Fibroblast of pulmonary artery (primary cell): ENCODE results near the gene INPP4A.

Source experiments
- DNase-seq: peaks from one replicate; pipeline ENCODE4 v3.0.0-alpha.2; 2010; ENCODE audit warnings: low read depth
- H3K4me3 ChIP-seq: replicated peaks from 2 replicates; pipeline ENCODE4 v1.5.1; 2011; ENCODE audit warnings: low read depth, mild to moderate bottlenecking, control low read depth, low read length, moderate library complexity
- TF ChIP-seq, protein P1 (sequence below): IDR thresholded peaks from 2 replicates; pipeline ENCODE4 v1.5.1; 2011; ENCODE audit warnings: mild to moderate bottlenecking, control low read depth, low read length, inconsistent platforms; ENCODE audit errors: missing control alignments

The INPP4A gene

DNA sequence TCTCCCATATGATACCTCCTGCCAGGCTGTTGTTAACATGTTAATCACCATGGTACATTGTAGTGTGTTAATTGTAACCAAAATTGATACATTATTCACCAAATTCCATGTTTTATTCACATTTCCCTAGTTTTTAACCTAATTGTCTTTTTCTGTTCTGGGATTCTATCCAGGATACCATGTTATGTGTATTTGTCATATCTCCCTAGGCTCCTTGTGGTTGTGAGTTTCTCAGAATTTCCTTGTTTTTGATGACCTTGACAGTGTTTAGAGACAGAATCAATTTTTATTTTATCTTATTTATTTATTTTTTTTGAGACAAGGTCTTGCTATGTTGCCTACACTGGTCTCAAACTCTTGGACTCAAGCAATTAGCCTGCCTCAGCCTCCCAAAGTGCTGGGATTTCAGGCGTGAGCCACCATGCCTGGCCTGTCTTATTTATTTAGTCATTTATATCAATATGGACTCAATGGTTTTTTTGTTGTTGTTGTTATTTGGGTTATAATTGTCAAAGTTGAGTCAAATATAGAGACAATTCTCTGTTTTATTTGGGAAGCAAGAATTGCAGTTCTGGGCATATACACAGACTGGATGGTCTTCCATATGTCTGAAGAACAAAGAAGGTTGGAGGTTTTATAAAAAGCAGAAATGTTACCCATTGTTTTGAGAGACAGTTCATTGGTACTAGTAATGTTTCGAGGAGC is 42.6 kb downstream of the INPP4A start:
- DNase-seq: no peak
- TF ChIP-seq, protein P1, sequence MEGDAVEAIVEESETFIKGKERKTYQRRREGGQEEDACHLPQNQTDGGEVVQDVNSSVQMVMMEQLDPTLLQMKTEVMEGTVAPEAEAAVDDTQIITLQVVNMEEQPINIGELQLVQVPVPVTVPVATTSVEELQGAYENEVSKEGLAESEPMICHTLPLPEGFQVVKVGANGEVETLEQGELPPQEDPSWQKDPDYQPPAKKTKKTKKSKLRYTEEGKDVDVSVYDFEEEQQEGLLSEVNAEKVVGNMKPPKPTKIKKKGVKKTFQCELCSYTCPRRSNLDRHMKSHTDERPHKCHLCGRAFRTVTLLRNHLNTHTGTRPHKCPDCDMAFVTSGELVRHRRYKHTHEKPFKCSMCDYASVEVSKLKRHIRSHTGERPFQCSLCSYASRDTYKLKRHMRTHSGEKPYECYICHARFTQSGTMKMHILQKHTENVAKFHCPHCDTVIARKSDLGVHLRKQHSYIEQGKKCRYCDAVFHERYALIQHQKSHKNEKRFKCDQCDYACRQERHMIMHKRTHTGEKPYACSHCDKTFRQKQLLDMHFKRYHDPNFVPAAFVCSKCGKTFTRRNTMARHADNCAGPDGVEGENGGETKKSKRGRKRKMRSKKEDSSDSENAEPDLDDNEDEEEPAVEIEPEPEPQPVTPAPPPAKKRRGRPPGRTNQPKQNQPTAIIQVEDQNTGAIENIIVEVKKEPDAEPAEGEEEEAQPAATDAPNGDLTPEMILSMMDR: no peak
- H3K4me3 ChIP-seq: no peak overlapping the region

DNA sequence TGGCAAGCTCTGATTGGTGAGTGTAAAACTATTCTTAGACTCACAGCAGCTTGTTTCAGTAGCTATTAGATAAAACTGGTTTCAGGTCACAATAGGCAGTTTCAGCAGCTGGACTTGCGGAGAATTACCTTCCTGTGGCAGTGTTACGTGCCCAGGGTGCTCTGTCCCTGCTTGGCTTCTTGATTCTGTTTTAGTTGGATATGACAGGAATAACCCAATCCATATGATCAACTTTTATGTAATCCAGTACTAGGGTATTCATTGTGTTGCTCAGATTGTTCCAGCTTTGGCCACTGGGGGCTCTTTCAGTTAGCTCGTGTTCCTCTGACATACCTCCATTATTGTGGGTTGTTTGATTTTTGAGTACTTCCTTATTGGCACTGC is 43.1 kb downstream of the INPP4A start:
- TF ChIP-seq, protein P1: peak; percentile 66
- no peak overlapping the region for H3K4me3 ChIP-seq
- DNase-seq: peak; percentile 41

DNA sequence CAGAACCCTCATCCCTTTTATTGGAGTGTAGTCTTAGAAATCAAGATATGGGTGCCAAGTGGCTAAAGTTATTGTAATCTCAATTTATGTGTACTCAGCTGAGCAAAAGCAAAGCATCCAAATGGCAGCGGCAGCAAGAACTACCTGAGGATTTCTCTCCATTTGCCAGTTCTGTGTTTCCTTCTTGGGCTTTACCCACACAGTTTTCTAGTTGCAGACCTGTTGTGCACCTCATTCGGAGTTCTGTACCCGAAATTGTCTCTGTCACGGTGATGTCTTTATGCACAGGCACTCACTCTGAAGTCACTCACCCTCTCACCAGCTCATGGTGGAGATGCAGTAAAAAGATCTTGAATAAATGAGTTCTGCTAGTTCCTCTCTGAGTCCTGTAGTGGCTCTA is 43.6 kb downstream of the INPP4A start:
- DNase-seq: no peak
- no peak overlapping the region for H3K4me3 ChIP-seq
- TF ChIP-seq, protein P1: no peak

DNA sequence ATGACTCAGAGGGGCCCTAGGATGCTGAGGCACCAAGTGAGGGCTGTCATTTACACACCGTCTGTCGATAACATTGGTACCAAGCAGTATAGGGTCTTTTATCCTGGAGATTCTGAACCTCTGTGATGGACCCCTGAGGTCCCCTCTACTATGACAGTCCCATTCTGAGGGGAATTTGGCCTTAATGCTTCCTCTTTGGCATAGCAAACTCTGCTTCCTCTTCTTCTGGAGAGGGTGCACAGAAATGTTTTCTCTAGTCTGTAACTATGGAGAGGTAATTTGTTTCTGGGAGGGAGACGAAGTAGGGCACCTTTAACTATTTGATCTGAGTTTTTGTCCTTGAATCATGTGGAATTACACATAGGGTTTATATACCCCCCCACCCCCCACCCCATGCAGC is 44.8 kb downstream of the INPP4A start:
- DNase-seq: no peak
- TF ChIP-seq, protein P1: no peak
- no peak overlapping the region for H3K4me3 ChIP-seq

DNA sequence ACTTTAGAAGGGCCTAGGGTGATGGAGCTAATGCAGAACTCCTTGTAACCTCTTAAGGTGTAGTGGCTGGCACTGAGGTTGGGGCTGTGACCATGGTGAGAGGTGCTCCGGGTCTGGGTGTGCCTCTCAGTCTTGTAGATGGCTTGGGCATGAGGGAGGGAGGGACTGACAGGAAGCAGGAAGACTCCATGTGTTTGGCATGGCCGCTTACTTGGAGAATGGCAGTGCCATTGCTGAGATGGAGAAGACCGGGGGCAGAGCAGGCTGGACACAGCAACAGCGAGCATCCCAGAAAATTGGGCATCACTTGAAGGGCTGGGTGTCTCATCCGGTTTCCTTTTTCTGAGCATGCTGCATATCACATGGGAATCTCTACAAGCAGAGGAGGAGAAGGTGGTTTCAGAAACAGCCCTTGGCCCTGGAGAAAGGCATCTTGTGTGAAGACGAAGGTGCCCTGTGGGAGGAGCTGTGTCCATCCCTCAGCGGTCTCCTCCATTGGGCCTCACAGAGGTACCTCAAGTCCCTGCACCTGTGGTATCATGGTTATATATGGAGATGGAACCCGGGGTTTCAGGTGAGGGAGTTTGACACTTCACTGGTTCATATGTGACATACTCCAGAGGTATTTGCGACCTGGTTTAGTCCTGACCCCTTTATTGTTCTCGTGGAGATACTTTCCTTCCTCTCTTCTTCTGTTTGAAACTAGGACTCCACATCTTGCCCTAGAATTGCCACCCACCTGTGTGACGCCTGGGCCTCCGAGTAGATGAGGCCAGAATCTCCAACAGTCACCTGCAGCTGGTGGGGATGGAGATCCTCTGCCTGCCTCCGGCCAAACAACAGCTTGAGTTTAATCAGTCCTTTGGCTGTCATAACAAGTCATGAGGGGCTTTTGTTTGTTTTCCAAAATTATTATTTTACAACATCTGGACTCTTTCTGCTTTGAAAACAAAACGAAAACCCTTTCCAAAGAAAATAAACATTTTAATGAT is 45.6 kb downstream of the INPP4A start:
- TF ChIP-seq, protein P1: no peak
- no peak for DNase-seq
- no peak overlapping the region for H3K4me3 ChIP-seq

DNA sequence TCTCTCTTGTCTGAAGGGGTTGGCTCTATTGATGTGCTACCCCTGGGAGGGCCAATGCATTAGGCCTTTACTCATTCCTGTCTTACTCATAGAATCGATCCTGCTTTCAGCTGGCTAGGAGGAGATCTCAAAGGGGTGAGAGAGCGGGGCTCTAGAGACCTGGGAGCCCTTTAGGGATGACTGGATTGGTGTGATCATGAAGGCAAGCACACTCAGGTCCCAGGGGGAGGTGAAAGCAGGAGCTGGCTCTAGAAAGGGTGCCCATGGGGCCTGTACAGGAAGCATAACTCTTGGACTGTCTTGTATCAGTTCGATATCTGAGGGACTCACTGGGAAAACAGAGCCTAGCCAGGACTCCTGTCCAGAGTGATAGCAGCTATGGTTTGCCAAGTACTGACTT is 47.8 kb downstream of the INPP4A start:
- TF ChIP-seq, protein P1: no peak
- DNase-seq: no peak
- H3K4me3 ChIP-seq: no peak overlapping the region
